B cell (primary cell): ENCODE results near the gene KCND2. TPM values are rescaled to one million over a fixed set of nuclear protein-coding genes. Genes with fewer than 3 reads are reported as not detected.

Source experiments
- polyA plus RNA-seq: library from polyadenylated mRNA; depleted of rRNA; stranded (reverse); fragments of >200 nt; gene quantifications from 2 replicates; pipeline ENCODE4 v1.2.3, GENCODE V29; 2012
- small RNA-seq: library from RNA; depleted of rRNA; stranded (forward); fragments of <200 nt; gene quantifications from one replicate; pipeline ENCODE3, GENCODE V24; 2012; ENCODE audit warnings: low replicate concordance, low read depth; ENCODE audit not compliant: insufficient read length
- total RNA-seq, 2 donors: library from RNA; stranded (reverse); fragments of 120-200 nt in 1 of 2; gene quantifications; 1 replicate in 1 of 2; 2 replicates in 1 of 2; pipeline versions ENCODE4 v1.2.3 to v1.2.4, GENCODE V29; 2013 to 2022

KCND2 gene
- total and polyA plus RNA-seq, 2 donors (not counting 1 experiment from before 2014, with no cell fraction given) = not detected

Small RNAs within 50 kb of the gene (small RNA-seq; reads per million reads assigned to genes)
- not detected for gene RNU6-581P
